Stomach (tissue), 9 donors: ENCODE results near the gene ANKRD55. TPM values are rescaled to one million over a fixed set of nuclear protein-coding genes. Genes with fewer than 3 reads are reported as not detected.

Source experiments
- DNase-seq, 2 donors: peaks; one replicate each; pipeline versions ENCODE4 v3.0.0 to v3.0.0-alpha.2; 2013 to 2019
- H3K27ac ChIP-seq, 5 donors: fragments of 200-600 bp in 4 of 5; sonication (generic) in 4 of 5; one replicate each; pipeline ENCODE4 v1.5.1; 2013 to 2019; ENCODE audit warnings: mild to moderate bottlenecking in 1 of 5, moderate library complexity in 1 of 5
- H3K27me3 ChIP-seq, 3 donors: fragments of 200-600 bp; sonication (generic); one replicate each; pipeline ENCODE4 v1.5.1; 2017 to 2019; ENCODE audit warnings: mixed run types in 1 of 3
- H3K36me3 ChIP-seq, 4 donors: fragments of 200-600 bp; sonication (generic); 1 replicate in 3 of 4; 2 replicates in 1 of 4; pipeline ENCODE4 v1.5.1; 2016 to 2019
- H3K4me1 ChIP-seq, 4 donors: fragments of 200-600 bp; sonication (generic); one replicate each; pipeline ENCODE4 v1.5.1; 2016 to 2019
- H3K4me3 ChIP-seq, 4 donors: fragments of 200-600 bp; sonication (generic) in 3 of 4; one replicate each; pipeline ENCODE4 v1.5.1; 2016 to 2019; ENCODE audit warnings: mild to moderate bottlenecking in 1 of 4
- H3K9me3 ChIP-seq, 4 donors: fragments of 200-600 bp; sonication (generic); one replicate each; pipeline ENCODE4 v1.5.1; 2016 to 2019
- CTCF ChIP-seq, 7 experiments: fragments of 450-650 bp in 4 of 7; fragments of 200-600 bp in 3 of 7; sonication (generic) in 3 of 7; IDR thresholded peaks; one replicate each; pipeline ENCODE4 v1.5.1; 2016 to 2019; ENCODE audit warnings: antibody characterized with exemption in 7 of 7, control low read depth in 2 of 7, mild to moderate bottlenecking in 1 of 7
- EP300 ChIP-seq: sonication (generic); formaldehyde crosslinking; IDR thresholded peaks from one replicate; pipeline ENCODE4 v1.6.1; 2017; ENCODE audit warnings: antibody characterized with exemption
- POLR2A ChIP-seq, 4 donors: fragments of 450-650 bp; IDR thresholded peaks; one replicate each; pipeline ENCODE4 v1.6.1; 2016; ENCODE audit warnings: antibody characterized with exemption in 4 of 4, control low read depth in 2 of 4, mild to moderate bottlenecking in 1 of 4, moderate library complexity in 1 of 4
- POLR2AphosphoS5 ChIP-seq, 3 donors: sonication (generic); formaldehyde crosslinking; IDR thresholded peaks; one replicate each; pipeline ENCODE4 v1.6.1; 2016; ENCODE audit warnings: antibody characterized with exemption in 3 of 3
- WGBS, 5 donors: extraction: QIAGEN DNeasy Blood & Tissue Kit in 3 of 5; methylation state at CpG; one replicate each; pipeline versions ENCODE4 v1.1.5 to v1.1.7; 2013 to 2018; 5-methylcytosine and 5-hydroxymethylcytosine counted together
- intact Hi-C: fragments of 100-400 bp; cut with DNase I; formaldehyde crosslinking; loops from one replicate; pipeline ENCODE4 v1.15.1; 2023; ENCODE audit warnings: low total_unique reads
- polyA plus RNA-seq, 3 donors: library from polyadenylated mRNA; stranded (reverse); fragments of 200-250 nt; gene quantifications; one replicate each; pipeline ENCODE4 v1.2.3, GENCODE V29; 2013
- total RNA-seq, 5 donors: library from RNA; depleted of rRNA; stranded (reverse); fragments of >200 nt; gene quantifications; one replicate each; pipeline versions ENCODE4 v1.1.0 to v1.2.3, GENCODE V29; 2014 to 2016
- donor health status: healthy with polysubstance abuse.
- donor health status: Bipolar disorder and iron deficiency.
- donor health status: healthy.

Gene ANKRD55
- total and polyA plus RNA-seq, 8 donors = 0.08 to 0.18 TPM; not detected in 6

GRCh38 chr5:56055859-56056258, 177.3 kb downstream of the ANKRD55 start:
- no peak for DNase-seq
- Histone ChIP-seq H3K27me3 (no peaks in the 10 kb centered on the region), H3K36me3 (no peaks in the 10 kb centered on the region), H3K4me3 (no peak overlapping the region), H3K9me3 (peaks cover 0 to 9% (median 0%) of the 10 kb centered on the region in 4 donors), H3K27ac (no peak overlapping the region), H3K4me1 (peaks cover 8 to 25% (median 13%) of the 10 kb centered on the region in 4 donors)
- WGBS, 5 donors = 64 to 84% (median 75%) methylated on average over 3 of the region's 3 CpGs
- intact Hi-C loops = no loop called here
- TF ChIP-seq CTCF (IDR thresholded peaks at IDR 0.05) (no peak), POLR2AphosphoS5 (IDR thresholded peaks at IDR 0.05) (no peak), POLR2A (IDR thresholded peaks at IDR 0.05) (no peak)

GRCh38 chr5:56055287-56055686, 177.8 kb downstream of the ANKRD55 start:
- intact Hi-C loops = no loop called here
- no peaks in the 10 kb centered on the region for H3K36me3 ChIP-seq
- no peak overlapping the region for H3K27ac ChIP-seq
- peaks cover 0 to 9% (median 0%) of the 10 kb centered on the region in 4 donors for H3K9me3 ChIP-seq
- H3K4me1 ChIP-seq = peaks cover 13 to 30% (median 18%) of the 10 kb centered on the region in 4 donors
- TF ChIP-seq POLR2A (IDR thresholded peaks at IDR 0.05) = no peak
- no peak for TF ChIP-seq CTCF (IDR thresholded peaks at IDR 0.05)
- TF ChIP-seq EP300 = no peak
- no peak for TF ChIP-seq POLR2AphosphoS5 (IDR thresholded peaks at IDR 0.05)
- H3K4me3 ChIP-seq = no peak overlapping the region
- H3K27me3 ChIP-seq = no peaks in the 10 kb centered on the region
- WGBS, 5 donors = 89 to 100% (median 96%) methylated on average over 1 of the region's 1 CpG
- no peak for DNase-seq

- H3K4me1 ChIP-seq = peaks cover 19 to 37% (median 20%) of the 10 kb centered on the region in 4 donors
- WGBS, 5 donors = 91 to 98% (median 96%) methylated on average over 2 of the region's 2 CpGs
- H3K4me3 ChIP-seq = no peak overlapping the region
- H3K27ac ChIP-seq = no peak overlapping the region
- intact Hi-C loops = no loop called here
- H3K27me3 ChIP-seq = no peaks in the 10 kb centered on the region
- no peak for DNase-seq
- no peaks in the 10 kb centered on the region for H3K36me3 ChIP-seq
- peaks cover 0 to 9% (median 0%) of the 10 kb centered on the region in 4 donors for H3K9me3 ChIP-seq
- TF ChIP-seq EP300 = no peak
- TF ChIP-seq POLR2AphosphoS5 (IDR thresholded peaks at IDR 0.05) = no peak
- TF ChIP-seq POLR2A (IDR thresholded peaks at IDR 0.05) = no peak
- no peak for TF ChIP-seq CTCF (IDR thresholded peaks at IDR 0.05)
These were observed 178.5 kb downstream of the ANKRD55 start for GRCh38 chr5:56054666-56055065.

GRCh38 chr5:56053363-56053762, 179.8 kb downstream of the ANKRD55 start:
- no peak overlapping the region for H3K4me3 ChIP-seq
- peaks cover 0 to 9% (median 0%) of the 10 kb centered on the region in 4 donors for H3K9me3 ChIP-seq
- H3K4me1 ChIP-seq = peaks cover 13 to 30% (median 17%) of the 10 kb centered on the region in 4 donors
- 91 to 100% (median 96%) methylated on average over 4 of the region's 4 CpGs for WGBS, 5 donors
- TF ChIP-seq CTCF (IDR thresholded peaks at IDR 0.05) (no peak), EP300 (no peak), POLR2A (IDR thresholded peaks at IDR 0.05) (no peak), POLR2AphosphoS5 (IDR thresholded peaks at IDR 0.05) (no peak)
- H3K27ac ChIP-seq = no peak overlapping the region
- H3K36me3 ChIP-seq = no peaks in the 10 kb centered on the region
- no peaks in the 10 kb centered on the region for H3K27me3 ChIP-seq
- intact Hi-C loops = no loop called here
- DNase-seq = no peak
